HG02588 (cell line): ENCODE measurements around the gene ANKRD29.
A peak's percentile ranks its signal among the peaks of the same experiment; 100 is the strongest.
"Not testable (repeated sequence)": the region's sequence is repeated elsewhere in the genome, so short reads cannot be mapped to it uniquely, and the experiment has no call there.

Experiments used
- ATAC-seq: cut with Tn5 transposase; IDR thresholded peaks from one replicate; pipeline ENCODE4 v1.9.1; 2021; ENCODE audit warnings: mild to moderate bottlenecking, moderate library complexity; ENCODE audit not compliant: unreplicated experiment

Gene ANKRD29

GRCh38 chr18:23648456-23648855 lies 14.3 kb downstream of the ANKRD29 start:
- ATAC-seq = no peak

GRCh38 chr18:23646282-23646681 lies 16.4 kb downstream of the ANKRD29 start:
- ATAC-seq = no peak

- ATAC-seq = no peak
Observed at GRCh38 chr18:23645568-23646175, 17.0 kb downstream of the ANKRD29 start.

GRCh38 chr18:23643815-23644490 lies 18.8 kb downstream of the ANKRD29 start:
- ATAC-seq = no peak

GRCh38 chr18:23641937-23642666 lies 20.6 kb downstream of the ANKRD29 start:
- ATAC-seq = no peak

GRCh38 chr18:23641143-23641720 lies 21.5 kb downstream of the ANKRD29 start:
- no peak for ATAC-seq

- no peak for ATAC-seq
Observed at GRCh38 chr18:23640052-23640451, 22.7 kb downstream of the ANKRD29 start.

- not testable (repeated sequence) for ATAC-seq
Observed at GRCh38 chr18:23636433-23636832, 26.3 kb downstream of the ANKRD29 start.

- ATAC-seq = no peak
Observed at GRCh38 chr18:23636071-23636399, 26.7 kb downstream of the ANKRD29 start.

GRCh38 chr18:23635283-23636070 lies 27.2 kb downstream of the ANKRD29 start:
- no peak for ATAC-seq

- ATAC-seq = no peak
Observed at GRCh38 chr18:23634692-23635091, 28.0 kb downstream of the ANKRD29 start.

- ATAC-seq = no peak
Observed at GRCh38 chr18:23632615-23633014, 30.1 kb downstream of the ANKRD29 start.

- ATAC-seq = no peak
Observed at GRCh38 chr18:23631746-23632145, 31.0 kb downstream of the ANKRD29 start.

- no peak for ATAC-seq
Observed at GRCh38 chr18:23631312-23631711, 31.4 kb downstream of the ANKRD29 start.

GRCh38 chr18:23629444-23629946 lies 33.2 kb downstream of the ANKRD29 start:
- ATAC-seq = peak; percentile 87

- ATAC-seq = no peak
Observed at GRCh38 chr18:23627970-23628369, 34.7 kb downstream of the ANKRD29 start.

- ATAC-seq = no peak
Observed at GRCh38 chr18:23627321-23627720, 35.4 kb downstream of the ANKRD29 start.

- no peak for ATAC-seq
Observed at GRCh38 chr18:23626451-23627279, 36.0 kb downstream of the ANKRD29 start.

- no peak for ATAC-seq
Observed at GRCh38 chr18:23623040-23623439, 39.7 kb downstream of the ANKRD29 start.

- ATAC-seq = peak; percentile 8
Observed at GRCh38 chr18:23619388-23619881, 43.3 kb downstream of the ANKRD29 start.
